Ishikawa (cell line): ENCODE results near the gene HOXD13.

Experiments
- CEBPB ChIP-seq: IDR thresholded peaks from 2 replicates; pipeline ENCODE4 v1.6.1; 2012
- CREB1 ChIP-seq: IDR thresholded peaks from 2 replicates; pipeline ENCODE4 v1.6.1; 2012; ENCODE audit warnings: low read depth
- EGR1 ChIP-seq: IDR thresholded peaks from 2 replicates; pipeline ENCODE4 v1.6.1; 2012
- EP300 ChIP-seq: IDR thresholded peaks from 2 replicates; pipeline ENCODE4 v1.6.1; 2012; ENCODE audit warnings: borderline replicate concordance
- FOXM1 ChIP-seq: IDR thresholded peaks from 2 replicates; pipeline ENCODE4 v1.6.1; 2012; ENCODE audit warnings: low read depth, borderline replicate concordance
- MAX ChIP-seq: IDR thresholded peaks from 2 replicates; pipeline ENCODE4 v1.6.1; 2012
- RAD21 ChIP-seq: IDR thresholded peaks from 2 replicates; pipeline ENCODE4 v1.6.1; 2012; ENCODE audit warnings: low read depth
- REST ChIP-seq: IDR thresholded peaks from 2 replicates; pipeline ENCODE4 v1.6.1; 2012; ENCODE audit warnings: low read depth, mild to moderate bottlenecking
- TAF1 ChIP-seq: IDR thresholded peaks from 2 replicates; pipeline ENCODE4 v1.6.1; 2012; ENCODE audit warnings: low read depth, mild to moderate bottlenecking
- TCF12 ChIP-seq: IDR thresholded peaks from 2 replicates; pipeline ENCODE4 v1.6.1; 2012; ENCODE audit warnings: low read depth
- TEAD4 ChIP-seq: IDR thresholded peaks from 2 replicates; pipeline ENCODE4 v1.6.1; 2012
- USF1 ChIP-seq: IDR thresholded peaks from 2 replicates; pipeline ENCODE4 v1.6.1; 2012
- YY1 ChIP-seq: IDR thresholded peaks from 2 replicates; pipeline ENCODE4 v1.6.1; 2012; ENCODE audit warnings: low read depth

GRCh38 chr2:176095421-176095820 is 2.9 kb downstream of the HOXD13 start:
- TF ChIP-seq TAF1 = no peak
- no peak for TF ChIP-seq FOXM1
- no peak for TF ChIP-seq MAX
- no peak for TF ChIP-seq RAD21
- TF ChIP-seq EP300 = no peak
- no peak for TF ChIP-seq TCF12
- TF ChIP-seq REST = no peak
- no peak for TF ChIP-seq EGR1
- no peak for TF ChIP-seq CEBPB
- no peak for TF ChIP-seq YY1
- no peak for TF ChIP-seq TEAD4
- TF ChIP-seq USF1 = no peak
- TF ChIP-seq CREB1 = no peak
